Fibroblast of upper back skin (primary cell): Measurements from ENCODE around the gene SELENOH.

ENCODE experiments used
- DNase-seq: peaks from one replicate; pipeline ENCODE4 v3.0.0-alpha.2; 2013

Gene SELENOH

DNA sequence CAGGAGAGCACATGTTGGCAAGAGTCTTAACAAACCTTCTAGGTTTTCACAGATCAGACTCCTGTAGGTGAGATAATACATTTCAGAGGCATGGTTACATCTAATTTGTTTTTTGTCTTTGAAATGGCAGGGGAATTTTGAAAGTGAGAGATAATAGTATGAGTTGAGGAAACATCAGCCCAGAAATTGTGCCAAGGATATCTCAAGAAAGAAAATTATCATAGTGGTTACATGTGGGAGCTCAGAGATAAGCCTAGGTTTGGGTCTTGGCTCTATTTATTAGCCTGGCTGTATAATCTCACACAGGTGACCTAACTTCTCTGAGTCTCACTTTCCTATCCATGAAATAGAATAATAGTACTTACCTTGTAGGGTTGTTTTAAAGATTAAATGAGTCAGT lies 9.9 kb downstream of the SELENOH start:
- no peak for DNase-seq

DNA sequence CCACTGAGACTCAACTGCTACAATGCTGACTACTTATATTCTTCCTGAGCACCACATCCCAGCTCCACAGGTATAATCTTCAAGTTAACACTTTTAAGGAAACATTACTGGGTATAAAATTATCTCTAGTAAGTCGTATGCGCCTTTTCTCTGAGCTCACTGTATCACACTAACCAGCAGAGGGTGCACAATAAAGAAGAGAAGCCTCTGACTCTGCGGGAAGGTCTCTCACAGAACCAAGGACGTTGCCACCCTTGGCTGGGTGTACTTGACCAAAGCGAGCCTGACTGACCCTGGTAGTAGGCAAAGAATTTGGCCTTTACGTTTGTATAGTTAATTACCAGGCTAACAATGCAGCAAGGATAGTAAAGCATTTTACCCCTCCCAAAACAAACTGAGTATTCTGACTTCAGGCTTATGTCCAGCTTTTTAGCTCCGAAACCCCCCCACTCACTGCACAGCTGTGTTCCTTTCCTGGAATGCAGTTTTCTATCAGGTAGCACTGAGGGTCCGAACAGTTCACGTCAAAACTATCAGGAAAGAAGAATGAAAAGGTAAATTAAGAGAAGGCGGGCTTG lies 10.5 kb downstream of the SELENOH start, which contains the start of gene BTBD18:
Gene BTBD18, minus strand, starts transcription at position 144 of the 578 bp plus-strand sequence. CDS start 631 bp downstream, outside the sequence.
- DNase-seq: peak; percentile 51

DNA sequence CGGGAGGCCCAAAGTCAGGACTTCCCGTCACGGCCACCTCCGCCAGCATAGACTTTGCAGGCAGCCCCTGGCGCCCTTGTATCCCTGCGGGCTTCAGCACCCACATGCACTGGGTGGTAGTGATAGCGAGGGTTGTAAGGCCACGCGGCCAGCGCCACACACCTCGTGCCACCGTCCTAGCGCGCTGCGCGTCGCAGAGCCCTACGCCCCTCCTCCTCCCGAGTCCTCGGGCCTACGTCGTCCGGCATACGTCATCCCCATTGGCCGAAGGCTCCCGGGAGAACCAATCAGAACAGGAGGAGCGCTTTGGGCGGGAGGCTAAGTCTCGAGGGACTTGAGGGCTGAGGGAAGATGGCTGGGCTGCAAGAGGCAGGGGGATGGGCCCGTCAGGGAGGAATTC lies 11.7 kb downstream of the SELENOH start:
- no peak for DNase-seq

DNA sequence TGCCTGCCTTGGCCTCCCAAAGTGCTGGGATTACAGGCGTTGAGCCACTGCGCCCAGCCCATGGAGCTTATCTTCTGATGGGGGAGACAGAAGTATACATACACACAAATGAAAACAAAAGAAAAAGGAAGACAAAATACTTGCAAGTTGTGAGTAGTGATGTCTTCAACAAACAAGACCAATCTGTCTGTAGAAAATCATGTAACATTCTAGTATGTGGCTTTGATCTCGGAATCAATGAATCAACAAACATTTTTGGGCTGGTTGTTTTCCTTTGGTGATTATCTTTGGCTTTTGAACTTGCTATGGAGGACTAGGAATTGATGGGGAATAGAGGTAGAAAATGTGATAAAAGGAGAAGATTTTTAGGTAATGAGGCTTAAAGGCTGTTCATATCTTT lies 16.9 kb downstream of the SELENOH start:
- no peak for DNase-seq

DNA sequence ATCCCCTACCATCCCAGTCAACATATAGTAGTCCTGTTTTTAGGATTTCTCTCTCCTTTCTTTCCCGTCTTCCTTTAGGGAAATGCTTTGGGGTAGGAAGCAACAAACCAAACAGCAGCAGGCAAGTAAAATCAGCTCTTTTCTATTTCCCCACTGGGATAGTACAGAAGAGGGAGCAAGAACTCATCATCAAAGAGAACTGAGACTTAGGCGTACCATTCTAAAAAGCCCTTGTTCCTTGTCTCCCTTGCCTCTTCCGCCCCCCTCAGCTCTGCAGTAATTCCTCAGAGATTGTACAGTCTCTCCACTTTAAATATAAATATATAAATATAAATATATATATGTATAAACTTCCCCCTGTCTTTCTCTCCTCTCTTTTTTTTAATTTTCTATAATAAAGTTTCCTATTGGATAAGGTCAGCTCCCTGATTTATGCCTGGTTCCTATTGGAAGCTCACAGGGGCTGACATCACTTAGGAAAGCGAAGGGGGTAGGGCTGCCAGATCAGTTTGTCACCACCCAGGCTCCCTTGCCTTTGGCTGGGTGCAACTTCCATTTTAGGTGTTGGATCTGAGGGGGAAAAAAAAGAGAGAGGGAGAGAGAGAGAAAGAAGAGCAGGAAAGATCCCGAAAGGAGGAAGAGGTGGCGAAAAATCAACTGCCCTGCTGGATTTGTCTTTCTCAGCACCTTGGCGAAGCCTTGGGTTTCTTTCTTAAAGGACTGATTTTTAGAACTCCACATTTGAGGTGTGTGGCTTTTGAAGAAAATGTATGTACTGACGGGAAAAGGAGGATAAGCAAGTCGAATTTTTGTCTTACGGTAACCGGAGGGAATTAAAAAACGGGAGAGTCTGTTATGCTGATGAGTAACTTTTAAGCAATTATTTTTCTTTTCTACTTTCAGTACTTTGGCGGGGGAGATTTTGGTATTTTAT lies 20.3 kb downstream of the SELENOH start, which contains the start of gene CTNND1:
Gene CTNND1, plus strand, starts transcription at position 502 of the 934 bp plus-strand sequence. CDS start 29,677 bp downstream, outside the sequence.
- peak; percentile 98 for DNase-seq

DNA sequence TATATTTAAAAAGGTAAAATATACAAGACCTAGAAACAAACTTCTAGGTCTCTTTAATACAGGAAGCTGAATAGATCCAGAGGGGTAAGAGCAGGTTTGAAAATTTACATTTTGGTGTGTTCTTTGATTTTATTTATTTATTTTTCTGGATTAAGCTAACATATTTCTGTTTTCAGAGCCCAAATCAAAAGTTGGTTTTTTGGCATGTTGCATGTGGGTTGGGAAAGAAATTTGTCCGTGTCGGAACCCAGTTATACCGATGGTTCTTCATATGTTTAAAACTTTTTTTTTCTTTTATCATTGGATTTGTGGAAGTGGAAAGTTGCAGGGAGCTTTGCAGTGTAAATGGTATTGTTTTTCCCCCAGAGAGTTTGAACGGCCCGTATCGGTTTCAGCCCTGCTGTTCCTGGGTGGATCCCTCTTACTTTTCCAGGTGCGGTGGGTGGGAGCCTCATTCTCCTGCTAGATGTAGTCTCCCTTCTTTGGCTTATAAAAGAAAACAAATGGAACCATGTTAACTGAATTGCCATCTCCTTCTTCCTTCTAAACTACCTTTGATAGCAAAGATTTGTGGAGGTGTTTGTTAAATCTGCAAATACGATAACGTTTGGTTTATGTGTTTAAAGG lies 21.1 kb downstream of the SELENOH start:
- DNase-seq: no peak

DNA sequence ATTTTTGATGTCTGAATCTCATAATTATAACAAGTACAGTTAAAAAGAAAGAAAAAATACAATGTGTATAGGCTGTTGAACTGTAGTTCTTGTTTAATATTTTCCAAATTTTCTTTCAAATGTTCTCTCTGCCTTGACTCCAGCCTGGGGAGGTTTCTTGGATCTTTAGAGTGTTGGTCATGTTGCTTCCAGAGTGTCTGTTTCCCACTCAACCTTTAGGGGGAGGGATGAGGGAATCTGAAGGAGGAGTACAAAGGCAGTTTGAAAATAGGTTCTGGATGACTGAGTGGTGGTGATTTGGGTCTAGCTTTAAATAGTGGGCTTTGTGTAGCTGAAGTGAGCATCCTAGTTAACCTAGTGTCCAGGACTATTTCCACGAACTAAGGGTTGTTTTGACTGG lies 22.3 kb downstream of the SELENOH start:
- DNase-seq: peak; percentile 42

DNA sequence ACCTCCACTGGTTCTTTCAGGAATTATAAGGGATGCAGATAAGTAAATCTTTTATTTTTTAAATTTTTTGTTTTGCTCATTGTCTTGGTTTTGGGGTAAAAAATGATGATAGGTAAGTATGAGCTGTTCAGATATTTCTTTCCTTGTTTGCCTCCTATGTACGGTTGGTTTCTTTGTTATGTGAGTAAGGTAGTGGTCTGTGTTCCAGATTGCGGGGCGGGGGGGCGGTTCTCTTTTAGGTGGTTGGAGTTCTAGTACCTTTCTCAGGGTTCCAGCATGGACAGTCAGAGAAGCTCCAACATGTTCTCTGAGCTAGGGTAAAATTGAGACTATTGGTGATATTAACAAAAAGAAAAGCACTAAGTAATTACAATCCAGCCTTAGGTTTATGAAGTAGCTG lies 22.7 kb downstream of the SELENOH start:
- DNase-seq: no peak

DNA sequence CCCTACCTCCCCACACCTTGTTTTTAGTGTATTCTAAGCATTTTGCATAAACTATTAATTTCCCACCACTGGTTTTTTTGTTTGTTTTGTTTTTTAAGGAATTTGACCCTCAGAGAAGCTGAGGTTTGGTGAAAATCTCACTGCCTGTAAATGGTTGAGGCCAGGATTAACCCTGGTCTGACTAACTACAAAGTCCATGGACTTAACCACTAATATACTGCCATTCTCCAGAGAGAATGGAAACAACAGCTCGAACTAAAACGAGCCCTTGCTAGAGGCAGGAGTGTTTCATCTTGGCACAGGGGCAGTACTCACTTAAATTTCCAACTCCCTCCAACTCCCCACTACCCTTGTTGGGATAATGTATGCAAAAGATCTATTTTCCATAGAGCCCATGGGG lies 23.3 kb downstream of the SELENOH start:
- no peak for DNase-seq

DNA sequence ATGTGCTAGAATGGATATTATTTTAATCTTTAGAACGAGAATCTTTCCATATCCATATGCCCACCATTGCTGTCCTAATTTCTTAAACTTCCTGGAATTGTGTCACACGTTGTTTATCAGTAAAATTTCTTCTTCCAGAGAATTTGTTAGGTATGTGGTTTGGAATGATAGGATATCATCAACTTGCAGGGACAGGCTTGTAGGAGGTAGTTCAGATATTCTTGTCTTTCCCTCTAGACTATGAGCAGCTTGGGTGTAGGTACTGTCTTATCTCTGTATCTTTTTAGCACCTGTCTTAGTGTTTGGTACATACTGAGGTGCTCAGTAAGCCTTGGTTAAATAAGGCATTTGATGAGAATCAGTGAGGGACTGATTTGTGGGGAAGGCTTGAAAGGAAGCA lies 23.7 kb downstream of the SELENOH start:
- no peak for DNase-seq

DNA sequence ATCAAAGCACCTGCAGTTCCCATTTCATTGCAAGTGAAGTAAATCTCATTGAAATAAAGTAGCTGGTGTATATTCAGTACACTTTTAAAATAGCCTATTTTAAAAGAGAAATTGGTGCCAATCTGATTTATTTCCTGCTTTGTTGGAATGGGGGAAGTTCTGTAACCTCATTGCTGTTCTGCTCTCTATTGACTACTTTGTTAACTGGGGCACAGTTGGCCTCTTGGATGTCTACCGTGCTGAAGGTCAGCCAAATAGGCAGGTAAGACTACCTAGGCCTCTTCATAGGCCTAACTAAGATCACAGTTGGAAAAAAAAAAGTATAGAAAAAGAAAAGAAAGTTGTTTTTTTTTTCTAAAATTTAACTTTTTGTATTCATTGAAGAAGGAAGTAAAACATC lies 29.5 kb downstream of the SELENOH start:
- DNase-seq: no peak

DNA sequence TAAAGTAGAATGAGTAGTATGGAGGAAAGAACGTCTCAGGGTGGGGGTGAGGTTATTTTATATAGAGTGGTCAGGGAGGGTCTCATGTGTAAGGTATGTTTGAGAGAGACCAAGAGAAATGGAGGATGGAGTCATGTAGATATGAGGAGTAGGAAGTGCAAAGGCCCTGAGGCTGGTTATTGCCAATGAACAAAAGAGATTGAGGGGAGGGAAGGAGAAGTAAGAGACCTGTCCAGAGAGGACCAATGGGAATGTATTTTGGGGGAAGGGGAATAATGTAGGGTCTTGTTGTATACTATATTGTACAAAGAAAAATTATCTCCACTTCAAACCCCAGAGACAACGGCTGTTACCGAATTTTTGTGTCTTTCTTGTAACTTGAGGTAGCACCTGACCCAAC lies 30.1 kb downstream of the SELENOH start:
- DNase-seq: no peak

DNA sequence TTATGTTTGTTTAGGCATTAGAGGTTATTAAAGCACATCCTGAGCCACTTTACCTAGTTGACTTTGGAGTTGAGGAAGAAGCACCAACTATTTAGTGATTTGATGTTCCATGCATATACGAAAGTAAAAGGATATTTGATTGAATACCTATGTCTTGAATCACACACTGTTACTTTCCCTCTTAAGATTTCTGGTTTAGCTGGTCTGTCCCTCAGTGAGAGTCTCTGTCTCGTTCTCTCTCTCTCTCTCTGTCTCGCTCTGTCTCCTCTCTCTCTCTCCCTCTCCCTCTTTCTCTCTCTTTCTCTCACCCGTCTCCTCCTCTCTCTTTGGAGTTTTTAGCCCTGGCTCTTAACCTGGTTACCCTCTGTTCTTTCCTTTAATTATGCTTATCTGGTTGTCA lies 31.3 kb downstream of the SELENOH start:
- DNase-seq: no peak

DNA sequence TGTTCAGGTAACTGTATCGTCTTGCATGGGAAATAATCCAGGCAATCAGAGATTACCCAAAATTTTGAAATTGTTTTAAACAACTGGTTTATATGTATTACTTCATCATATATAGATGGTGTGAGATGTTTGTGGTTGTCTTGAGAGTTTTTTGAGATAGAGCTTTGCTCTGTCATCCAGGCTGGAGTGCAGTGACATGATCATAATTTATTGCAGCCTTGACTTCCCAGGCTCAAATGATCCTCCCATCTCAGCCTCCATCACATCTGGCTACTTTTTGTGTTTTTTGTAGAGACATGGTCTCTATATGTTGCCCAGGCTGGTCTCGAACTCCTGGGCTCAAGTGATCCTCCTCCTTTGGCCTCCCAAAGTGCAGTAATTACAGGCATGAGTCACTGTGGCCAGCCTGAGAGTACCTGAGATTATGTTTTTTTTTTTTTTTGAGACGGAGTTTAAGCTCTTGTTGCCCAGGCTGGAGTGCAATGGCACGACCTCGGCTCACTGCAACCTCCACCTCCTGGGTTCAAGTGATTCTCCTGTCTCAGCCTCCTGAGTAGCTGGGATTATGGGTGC lies 31.8 kb downstream of the SELENOH start:
- DNase-seq: no peak

DNA sequence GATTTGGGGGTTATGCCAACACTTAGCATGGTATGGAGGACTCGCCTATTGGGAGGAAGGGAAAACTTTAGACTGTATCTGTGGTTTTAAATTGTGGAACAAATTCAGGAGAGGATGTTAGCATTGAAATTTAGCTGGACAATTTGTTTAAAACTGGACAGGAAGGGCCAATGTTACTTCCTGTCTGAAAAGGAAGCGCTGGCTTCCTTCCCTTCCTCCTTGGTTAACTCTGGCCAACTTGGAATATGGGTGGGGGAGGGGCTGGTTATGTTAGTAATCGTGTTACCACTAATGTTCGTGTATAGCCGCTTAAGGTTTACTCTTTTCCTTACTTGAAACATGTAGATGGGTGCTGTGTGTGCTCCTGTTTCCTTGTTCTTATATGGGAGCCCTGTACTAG lies 34.2 kb downstream of the SELENOH start:
- DNase-seq: no peak

DNA sequence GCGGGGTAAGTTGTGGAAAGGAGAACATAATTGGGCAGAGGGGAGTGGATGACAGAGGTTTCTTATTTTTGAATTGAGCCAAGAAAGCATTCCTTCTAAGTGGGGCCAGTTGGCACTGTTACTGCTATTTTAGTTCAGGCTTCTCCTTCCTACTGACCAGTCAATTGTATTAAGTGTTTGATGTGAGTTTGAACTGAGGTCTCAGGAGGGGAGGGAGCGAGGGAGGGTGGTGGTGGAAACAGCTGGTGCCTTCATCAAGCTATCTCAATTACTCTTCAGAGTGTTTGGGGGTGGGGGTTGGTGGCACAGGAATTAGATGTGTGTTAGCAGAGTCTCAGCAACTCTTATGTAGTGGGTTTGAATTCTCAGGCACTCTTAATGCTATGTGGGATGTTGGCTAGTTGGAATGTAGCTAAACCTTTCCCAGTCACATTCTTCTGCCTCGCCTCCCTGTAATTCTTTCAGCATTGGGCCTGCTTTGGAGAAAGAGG lies 34.8 kb downstream of the SELENOH start:
- DNase-seq: peak; percentile 84

DNA sequence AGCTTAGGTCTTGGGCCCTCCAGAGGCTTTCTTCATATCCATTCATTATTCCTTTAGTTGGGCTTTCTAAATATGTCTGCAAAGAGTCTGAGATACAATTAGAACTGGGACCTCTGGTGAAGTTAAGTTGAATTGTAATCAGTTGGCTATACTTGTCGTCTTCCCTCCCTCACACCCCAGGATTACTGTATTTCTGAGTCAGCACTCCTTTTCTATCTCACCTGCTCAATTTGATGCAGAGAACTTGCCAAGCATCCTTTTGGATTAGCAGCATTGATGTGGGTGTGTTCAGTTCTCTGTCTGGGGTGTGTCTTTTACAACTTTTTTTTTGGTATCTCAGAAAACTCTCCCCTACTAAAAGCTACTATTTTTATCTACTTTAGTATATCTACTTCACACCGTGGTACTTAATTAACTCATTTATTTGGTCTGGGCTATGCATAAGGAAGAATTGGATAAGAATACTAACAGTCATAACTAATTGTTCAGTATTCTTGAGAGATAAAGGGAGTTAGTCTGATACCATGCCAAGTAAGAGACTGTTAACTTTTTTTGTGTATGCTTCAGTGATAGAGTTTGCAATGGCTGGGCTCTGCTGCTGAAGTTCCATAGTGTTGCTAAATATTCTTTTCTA lies 35.4 kb downstream of the SELENOH start:
- no peak for DNase-seq

DNA sequence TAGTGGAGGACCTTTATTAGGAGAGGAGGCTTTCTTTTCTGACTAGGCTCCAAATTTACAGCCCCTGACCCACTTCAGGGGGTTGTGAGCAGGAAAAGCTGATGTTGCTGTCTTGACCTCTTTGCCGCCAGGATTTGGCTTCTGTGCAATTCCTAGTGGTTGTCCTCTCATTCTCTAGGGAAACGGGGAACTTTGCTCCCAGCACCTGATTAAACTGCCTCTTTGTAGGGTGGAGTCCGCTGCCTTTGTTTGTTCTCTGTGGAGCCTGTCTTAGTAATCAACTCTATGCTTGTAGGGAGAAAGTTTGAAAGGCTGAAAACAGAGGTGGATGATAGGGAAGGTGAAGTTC lies 36.7 kb downstream of the SELENOH start:
- DNase-seq: no peak

DNA sequence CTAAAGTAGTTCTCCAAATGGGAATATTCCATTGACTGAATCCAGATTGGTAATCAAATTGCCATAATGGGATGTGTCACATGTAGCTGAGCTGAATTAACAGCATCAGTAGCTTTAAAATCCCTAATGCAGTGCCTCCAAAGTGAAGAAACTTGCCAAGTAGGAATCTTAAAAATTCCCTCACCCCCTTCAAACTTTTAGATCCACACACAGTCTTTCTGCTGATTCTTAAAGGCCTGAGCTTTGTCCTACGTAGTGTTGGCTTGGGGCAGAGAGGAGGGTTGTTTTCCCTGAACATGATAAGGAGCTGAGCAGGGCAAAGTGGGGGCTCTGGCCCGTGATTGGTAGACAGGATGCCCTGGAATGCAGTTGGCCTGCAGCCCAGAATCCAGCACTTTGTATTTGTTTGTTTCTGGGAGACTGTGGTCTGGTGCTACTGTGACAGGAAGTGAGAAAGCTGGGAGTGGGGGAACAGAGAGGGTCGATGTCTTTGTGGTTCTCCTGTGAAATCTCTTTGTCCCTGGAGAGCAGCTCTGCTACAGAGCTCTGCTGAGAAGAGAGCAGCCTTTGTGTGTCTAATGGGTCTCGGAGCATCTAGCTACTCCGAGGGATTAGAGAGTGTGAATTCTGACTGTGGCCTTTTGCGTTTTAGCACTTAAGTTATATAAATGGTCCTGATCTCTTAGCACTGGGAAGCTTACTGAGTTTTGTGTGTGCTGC lies 37.2 kb downstream of the SELENOH start:
- DNase-seq: peak; percentile 98

DNA sequence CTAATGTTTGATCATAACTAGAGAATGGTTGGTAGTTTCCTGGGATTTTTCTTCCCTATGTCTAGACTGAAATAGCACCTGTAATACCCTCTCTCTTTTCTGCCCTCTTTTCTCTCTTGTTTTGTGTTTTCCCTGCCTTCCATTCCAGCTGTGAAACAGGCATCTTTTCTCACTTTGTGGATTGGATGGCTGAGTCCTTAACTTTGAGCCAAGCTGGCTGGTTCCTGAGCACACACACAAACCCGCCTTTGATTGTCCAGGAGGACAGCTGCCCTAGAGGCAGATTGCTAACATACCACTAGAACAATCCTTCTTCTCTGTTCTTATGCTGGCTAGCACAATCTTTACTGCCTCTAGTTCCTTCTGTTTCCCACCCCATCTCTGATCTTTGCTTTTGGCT lies 38.0 kb downstream of the SELENOH start:
- DNase-seq: no peak

DNA sequence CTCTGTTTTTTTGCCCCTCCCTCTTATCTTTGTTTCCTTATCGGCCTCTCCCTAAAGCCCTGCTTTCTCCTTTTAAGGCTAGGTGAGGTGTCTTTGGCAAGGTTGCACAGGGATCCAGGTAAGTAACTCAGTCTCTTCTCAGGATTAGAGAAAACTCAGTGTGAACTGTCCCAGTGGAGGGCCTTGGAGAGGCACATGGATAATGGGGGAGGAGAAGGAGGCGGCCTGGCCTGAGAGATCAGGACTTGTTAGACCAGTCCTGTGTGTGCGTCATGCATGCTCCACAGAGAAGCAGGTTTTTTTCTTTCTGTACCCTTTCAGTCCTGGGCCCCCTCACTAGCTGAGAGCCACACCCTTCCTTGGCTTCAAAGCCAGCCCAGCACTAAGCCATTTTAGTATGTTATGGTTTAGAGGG lies 40.2 kb downstream of the SELENOH start:
- DNase-seq: no peak

DNA sequence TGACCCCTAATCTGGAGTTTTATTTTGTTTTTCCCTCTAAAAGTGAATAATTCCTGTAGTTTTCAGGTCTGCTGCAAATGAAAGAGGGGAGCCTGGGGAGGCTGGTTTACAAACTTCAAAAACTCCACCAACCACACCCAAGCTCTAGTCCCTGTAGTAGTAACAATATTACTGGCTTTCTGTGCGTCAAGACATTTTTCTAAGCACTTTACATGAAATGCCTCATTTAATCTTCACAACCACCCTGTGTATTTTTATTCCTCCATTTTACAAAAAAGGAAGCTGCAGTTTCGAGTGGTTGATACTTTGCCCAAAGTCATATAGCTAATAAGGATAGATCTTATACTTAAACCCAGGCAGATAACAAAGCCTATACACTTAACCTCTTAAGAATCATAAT lies 43.8 kb downstream of the SELENOH start:
- DNase-seq: no peak
